Mucosa of descending colon (tissue), 3 donors: ENCODE measurements around the gene NYNRIN. TPM values are rescaled to one million over a fixed set of nuclear protein-coding genes. Genes with fewer than 3 reads are reported as not detected.
"Not testable (repeated sequence)": the region's sequence is repeated elsewhere in the genome, so short reads cannot be mapped to it uniquely, and the experiment has no call there.

ENCODE experiments used
- ATAC-seq: fragments of 200-7000 bp; cut with Tn5 transposase; one replicate; pipeline ENCODE4 v1.9.1; 2020; ENCODE audit warnings: mild to moderate bottlenecking, moderate library complexity
- DNase-seq, 3 donors: peaks; one replicate each; pipeline ENCODE4 v3.0.0-alpha.2; 2020
- H3K36me3 ChIP-seq: fragments of 200-600 bp; one replicate; pipeline ENCODE4 v1.8.0; 2021; ENCODE audit warnings: low read depth, mild to moderate bottlenecking
- H3K4me1 ChIP-seq: fragments of 200-600 bp; one replicate; pipeline ENCODE4 v1.8.0; 2021; ENCODE audit warnings: low read depth, mild to moderate bottlenecking
- H3K4me3 ChIP-seq: fragments of 200-600 bp; one replicate; pipeline ENCODE4 v1.8.0; 2021; ENCODE audit warnings: mild to moderate bottlenecking
- H3K9me3 ChIP-seq: fragments of 200-600 bp; one replicate; pipeline ENCODE4 v1.8.0; 2021; ENCODE audit warnings: mild to moderate bottlenecking
- CTCF ChIP-seq: fragments of 200-600 bp; IDR thresholded peaks from one replicate; pipeline ENCODE4 v1.8.0; 2022; ENCODE audit warnings: antibody characterized with exemption, mild to moderate bottlenecking
- intact Hi-C, 2 donors: fragments of 100-400 bp; cut with DNase I in 1 of 2; cut with micrococcal nuclease in 1 of 2; formaldehyde crosslinking; loops; one replicate each; pipeline versions ENCODE4 v1.11.0 to v1.11.1; 2022; cut with DNase I, micrococcal nuclease
- total RNA-seq, 3 donors: library from RNA; stranded (reverse); fragmentation: NEBNext Ultra II Directional in 2 of 3; extraction: Animal tissue kit (Norgen Biotek cat#: 25700) in 2 of 3; gene quantifications; one replicate each; pipeline versions ENCODE4 v1.2.1 to v1.2.4, GENCODE V29; 2021 to 2023
- donor health status: DM: no; HTN: no; CAD: no; lungs with moderate emphysema.
- donor health status: DM: no; HTN: no; CAD: no.
- donor health status: DM: no; HTN: yes; CAD: no.

The NYNRIN gene
- total RNA-seq, 3 donors from 2014 or later: 12.1 to 15.8 (median 13.4) TPM

GRCh38 chr14:24368212-24368561 lies 30.6 kb upstream of the NYNRIN start:
- DNase-seq (peak in 2 of 3 donors; percentile 64 to 66), ATAC-seq (no peak)
- peaks cover 5% of the 10 kb centered on the region for H3K4me1 ChIP-seq
- intact Hi-C loops: loop anchor here (5.0 kb wide), 2 partner anchors 36 to 64 kb away; no protein-coding TSS in a partner anchor
- TF ChIP-seq CTCF: no peak
- no peaks in the 10 kb centered on the region for H3K36me3 ChIP-seq
- no peaks in the 10 kb centered on the region for H3K9me3 ChIP-seq
- H3K4me3 ChIP-seq: peak overlapping the region; percentile 22

DNA sequence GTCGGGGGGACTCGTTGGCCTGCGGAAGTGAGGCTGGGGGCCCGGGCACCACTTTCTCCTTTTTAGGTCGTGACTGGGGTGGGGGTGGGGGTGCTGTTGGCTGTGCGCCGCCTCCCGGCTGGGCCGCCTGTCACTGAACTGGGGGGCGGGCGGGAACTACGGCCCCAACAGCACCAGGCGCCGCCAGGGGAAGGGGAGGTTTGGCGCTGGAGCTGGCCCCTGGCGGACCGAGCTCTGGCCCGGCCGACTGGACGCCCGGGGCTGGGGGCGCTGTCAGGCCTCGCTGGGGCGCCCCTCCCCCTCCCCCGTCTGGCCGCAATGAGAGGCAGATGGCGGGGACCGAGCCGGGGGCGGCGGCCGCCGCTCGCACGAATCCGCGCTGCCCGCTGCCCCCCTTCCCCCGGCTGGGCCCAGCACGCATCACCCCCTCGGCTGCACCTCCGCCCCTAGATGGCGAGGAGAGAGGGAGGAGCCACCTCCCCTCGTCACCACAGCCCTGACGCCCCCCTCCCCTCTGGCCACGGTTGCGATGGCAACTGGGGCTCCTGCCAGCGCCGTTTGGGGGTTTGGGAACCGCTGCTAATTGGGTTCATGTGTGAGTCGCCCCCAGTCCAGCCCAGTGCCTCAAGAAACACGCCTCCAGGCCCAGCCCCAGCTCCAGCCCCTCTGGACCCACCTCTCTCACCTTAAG lies 30.1 kb upstream of the NYNRIN start:
- H3K4me1 ChIP-seq: peaks cover 5% of the 10 kb centered on the region
- DNase-seq (peak; percentile 53 to 69 (median 65)), ATAC-seq (no peak)
- TF ChIP-seq CTCF: no peak
- H3K36me3 ChIP-seq: no peaks in the 10 kb centered on the region
- intact Hi-C loops: loop anchor here (5.0 kb wide), 2 partner anchors 36 to 64 kb away; no protein-coding TSS in a partner anchor
- H3K9me3 ChIP-seq: no peaks in the 10 kb centered on the region
- H3K4me3 ChIP-seq: no peak overlapping the region

GRCh38 chr14:24369463-24369862 lies 29.3 kb upstream of the NYNRIN start:
- TF ChIP-seq CTCF: no peak
- Histone ChIP-seq H3K4me3 (no peak overlapping the region), H3K9me3 (no peaks in the 10 kb centered on the region), H3K4me1 (peaks cover 5% of the 10 kb centered on the region), H3K36me3 (no peaks in the 10 kb centered on the region)
- ATAC-seq (no peak), DNase-seq (peak in 1 of 3 donors; percentile 37)
- intact Hi-C loops: loop anchor here (5.0 kb wide), 2 partner anchors 37 to 63 kb away; no protein-coding TSS in a partner anchor

DNA sequence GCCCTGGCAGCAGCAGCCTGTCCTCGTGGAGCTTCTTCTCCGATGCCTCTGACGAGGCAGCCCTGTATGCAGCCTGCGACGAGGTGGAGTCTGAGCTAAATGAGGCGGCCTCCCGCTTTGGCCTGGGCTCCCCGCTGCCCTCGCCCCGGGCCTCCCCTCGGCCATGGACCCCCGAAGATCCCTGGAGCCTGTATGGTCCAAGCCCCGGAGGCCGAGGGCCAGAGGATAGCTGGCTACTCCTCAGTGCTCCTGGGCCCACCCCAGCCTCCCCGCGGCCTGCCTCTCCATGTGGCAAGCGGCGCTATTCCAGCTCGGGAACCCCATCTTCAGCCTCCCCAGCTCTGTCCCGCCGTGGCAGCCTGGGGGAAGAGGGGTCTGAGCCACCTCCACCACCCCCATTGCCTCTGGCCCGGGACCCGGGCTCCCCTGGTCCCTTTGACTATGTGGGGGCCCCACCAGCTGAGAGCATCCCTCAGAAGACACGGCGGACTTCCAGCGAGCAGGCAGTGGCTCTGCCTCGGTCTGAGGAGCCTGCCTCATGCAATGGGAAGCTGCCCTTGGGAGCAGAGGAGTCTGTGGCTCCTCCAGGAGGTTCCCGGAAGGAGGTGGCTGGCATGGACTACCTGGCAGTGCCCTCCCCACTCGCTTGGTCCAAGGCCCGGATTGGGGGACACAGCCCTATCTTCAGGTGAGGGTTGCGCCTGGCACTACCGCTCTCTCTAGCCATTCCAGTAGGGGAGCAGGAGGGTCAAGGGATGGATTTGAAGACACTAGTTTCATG lies 28.7 kb upstream of the NYNRIN start:
- Histone ChIP-seq H3K4me3 (no peak overlapping the region), H3K36me3 (no peaks in the 10 kb centered on the region), H3K4me1 (peaks cover 5% of the 10 kb centered on the region), H3K9me3 (no peaks in the 10 kb centered on the region)
- intact Hi-C loops: loop anchor here (5.0 kb wide), 2 partner anchors 38 to 62 kb away; no protein-coding TSS in a partner anchor
- peak in 1 of 3 donors; percentile 53 for DNase-seq
- no peak for TF ChIP-seq CTCF
- no peak for ATAC-seq

DNA sequence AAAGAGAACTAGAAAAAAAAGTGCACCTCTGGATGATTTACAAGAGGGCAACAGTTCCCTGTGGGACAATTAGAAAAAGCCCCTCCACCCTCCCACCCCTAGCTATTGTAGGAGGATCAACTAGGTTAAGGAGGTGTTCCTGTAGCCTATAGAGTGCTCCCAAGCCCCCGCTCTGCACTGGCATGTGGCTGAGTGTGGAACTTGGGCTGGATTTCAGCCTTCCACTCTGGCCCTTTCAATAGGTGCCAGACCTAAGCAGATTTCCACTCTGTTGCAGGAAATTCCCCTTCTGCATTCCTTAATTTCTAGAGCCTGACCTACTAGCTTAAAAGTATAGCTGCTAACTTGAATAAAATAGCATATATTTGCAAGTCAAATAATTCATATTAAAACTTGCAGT lies 28.1 kb upstream of the NYNRIN start:
- H3K4me1 ChIP-seq: peaks cover 5% of the 10 kb centered on the region
- TF ChIP-seq CTCF: no peak
- H3K9me3 ChIP-seq: no peaks in the 10 kb centered on the region
- ATAC-seq: no peak
- no peak overlapping the region for H3K4me3 ChIP-seq
- intact Hi-C loops: no loop called here
- DNase-seq: no peak
- H3K36me3 ChIP-seq: no peaks in the 10 kb centered on the region

GRCh38 chr14:24371605-24372004 lies 27.2 kb upstream of the NYNRIN start:
- intact Hi-C loops, H3K4me3 ChIP-seq, H3K9me3 ChIP-seq, H3K36me3 ChIP-seq, DNase-seq, H3K4me1 ChIP-seq, ATAC-seq: not testable (repeated sequence)
